Esophagus squamous epithelium (tissue), 4 donors: ENCODE data around the gene C16orf74.

ENCODE experiments used
- POLR2A ChIP-seq, 4 donors: fragments of 450-650 bp; IDR thresholded peaks; one replicate each; pipeline ENCODE4 v1.6.1; 2017; ENCODE audit warnings: antibody characterized with exemption in 4 of 4, mild to moderate bottlenecking in 4 of 4, moderate library complexity in 3 of 4
- TF ChIP-seq, protein P1 (sequence below), 6 experiments: fragments of 450-650 bp in 4 of 6; fragments of 200-600 bp in 2 of 6; sonication (generic) in 2 of 6; IDR thresholded peaks; one replicate each; pipeline ENCODE4 v1.5.1; 2016 to 2019; ENCODE audit warnings: antibody characterized with exemption in 6 of 6, mild to moderate bottlenecking in 4 of 6, moderate library complexity in 4 of 6

GRCh38 chr16:85698935-85699558, 51.8 kb downstream of the C16orf74 start:
- TF ChIP-seq POLR2A (IDR thresholded peaks at IDR 0.05): no peak
- TF ChIP-seq, protein P1, sequence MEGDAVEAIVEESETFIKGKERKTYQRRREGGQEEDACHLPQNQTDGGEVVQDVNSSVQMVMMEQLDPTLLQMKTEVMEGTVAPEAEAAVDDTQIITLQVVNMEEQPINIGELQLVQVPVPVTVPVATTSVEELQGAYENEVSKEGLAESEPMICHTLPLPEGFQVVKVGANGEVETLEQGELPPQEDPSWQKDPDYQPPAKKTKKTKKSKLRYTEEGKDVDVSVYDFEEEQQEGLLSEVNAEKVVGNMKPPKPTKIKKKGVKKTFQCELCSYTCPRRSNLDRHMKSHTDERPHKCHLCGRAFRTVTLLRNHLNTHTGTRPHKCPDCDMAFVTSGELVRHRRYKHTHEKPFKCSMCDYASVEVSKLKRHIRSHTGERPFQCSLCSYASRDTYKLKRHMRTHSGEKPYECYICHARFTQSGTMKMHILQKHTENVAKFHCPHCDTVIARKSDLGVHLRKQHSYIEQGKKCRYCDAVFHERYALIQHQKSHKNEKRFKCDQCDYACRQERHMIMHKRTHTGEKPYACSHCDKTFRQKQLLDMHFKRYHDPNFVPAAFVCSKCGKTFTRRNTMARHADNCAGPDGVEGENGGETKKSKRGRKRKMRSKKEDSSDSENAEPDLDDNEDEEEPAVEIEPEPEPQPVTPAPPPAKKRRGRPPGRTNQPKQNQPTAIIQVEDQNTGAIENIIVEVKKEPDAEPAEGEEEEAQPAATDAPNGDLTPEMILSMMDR (IDR thresholded peaks at IDR 0.05): no peak
